Superior temporal gyrus (tissue), 1 donor: ENCODE measurements around the gene SPIN3.
"Not testable (repeated sequence)": the region's sequence is repeated elsewhere in the genome, so short reads cannot be mapped to it uniquely, and the experiment has no call there.

Source experiments
- DNase-seq: peaks from one replicate; pipeline ENCODE4 v3.0.0-alpha.2; 2016; ENCODE audit errors: extremely low spot score

The SPIN3 gene

GRCh38 chrX:56995271-56995994, at the start of gene SPIN3:
Gene SPIN3, minus strand, starts transcription at chrX:56995541. Its CDS starts 594 bp downstream, at chrX:56994947.
- DNase-seq: peak; percentile 60

GRCh38 chrX:57044245-57044644, 48.9 kb upstream of the SPIN3 start:
- no peak for DNase-seq

GRCh38 chrX:57037265-57037664, 41.9 kb upstream of the SPIN3 start:
- DNase-seq: not testable (repeated sequence)

GRCh38 chrX:56994375-56995270, 718 bp downstream of the SPIN3 start:
- peak; percentile 16 for DNase-seq

- DNase-seq: no peak
Measured at GRCh38 chrX:56987741-56988140, 7.6 kb downstream of the SPIN3 start.

GRCh38 chrX:56986138-56986537, 9.2 kb downstream of the SPIN3 start:
- DNase-seq: no peak

- peak; percentile 56 for DNase-seq
Measured at GRCh38 chrX:56978172-56978571, 17.2 kb downstream of the SPIN3 start.

GRCh38 chrX:56975611-56976010, 19.7 kb downstream of the SPIN3 start:
- DNase-seq: no peak

- no peak for DNase-seq
Measured at GRCh38 chrX:56974408-56974807, 20.9 kb downstream of the SPIN3 start.

GRCh38 chrX:56969559-56969958, 25.8 kb downstream of the SPIN3 start:
- DNase-seq: no peak

GRCh38 chrX:56968980-56969379, 26.4 kb downstream of the SPIN3 start:
- DNase-seq: no peak

GRCh38 chrX:56963377-56963776, 32.0 kb downstream of the SPIN3 start:
- no peak for DNase-seq

GRCh38 chrX:56947699-56948098, 47.6 kb downstream of the SPIN3 start:
- DNase-seq: no peak

GRCh38 chrX:56946201-56946600, 49.1 kb downstream of the SPIN3 start:
- peak; percentile 8 for DNase-seq

- DNase-seq: not testable (repeated sequence)
Measured at GRCh38 chrX:56945226-56945625, 50.1 kb downstream of the SPIN3 start.

- no peak for DNase-seq
Measured at GRCh38 chrX:56943264-56943663, 52.1 kb downstream of the SPIN3 start.
